GM12892 (cell line): Measurements from ENCODE around the gene YWHAH.

Source experiments
- POLR2A ChIP-seq: IDR thresholded peaks from 2 replicates; pipeline ENCODE4 v1.6.1; 2011; ENCODE audit warnings: low read depth, low read length, control low read depth
- POLR2AphosphoS5 ChIP-seq: IDR thresholded peaks from 2 replicates; pipeline ENCODE4 v1.6.1; 2011; ENCODE audit warnings: low read depth, low read length, control low read depth
- TAF1 ChIP-seq: IDR thresholded peaks from 2 replicates; pipeline ENCODE4 v1.6.1; 2011; ENCODE audit warnings: low read depth, mild to moderate bottlenecking, control low read depth, low read length, borderline replicate concordance

GRCh38 chr22:31897842-31898805, 46.2 kb upstream of the YWHAH start:
- TF ChIP-seq POLR2A, result no peak
- no peak for TF ChIP-seq TAF1
- TF ChIP-seq POLR2AphosphoS5, result no peak
